ENCODE measurements around the gene POLG. TPM values are rescaled to one million over a fixed set of nuclear protein-coding genes. Genes with fewer than 3 reads are reported as not detected.

Gene POLG
- total and polyA plus RNA-seq, 2 of the 4 experiments (the other 2 are of a cell fraction): 19.9 to 30.6 TPM

DNA sequence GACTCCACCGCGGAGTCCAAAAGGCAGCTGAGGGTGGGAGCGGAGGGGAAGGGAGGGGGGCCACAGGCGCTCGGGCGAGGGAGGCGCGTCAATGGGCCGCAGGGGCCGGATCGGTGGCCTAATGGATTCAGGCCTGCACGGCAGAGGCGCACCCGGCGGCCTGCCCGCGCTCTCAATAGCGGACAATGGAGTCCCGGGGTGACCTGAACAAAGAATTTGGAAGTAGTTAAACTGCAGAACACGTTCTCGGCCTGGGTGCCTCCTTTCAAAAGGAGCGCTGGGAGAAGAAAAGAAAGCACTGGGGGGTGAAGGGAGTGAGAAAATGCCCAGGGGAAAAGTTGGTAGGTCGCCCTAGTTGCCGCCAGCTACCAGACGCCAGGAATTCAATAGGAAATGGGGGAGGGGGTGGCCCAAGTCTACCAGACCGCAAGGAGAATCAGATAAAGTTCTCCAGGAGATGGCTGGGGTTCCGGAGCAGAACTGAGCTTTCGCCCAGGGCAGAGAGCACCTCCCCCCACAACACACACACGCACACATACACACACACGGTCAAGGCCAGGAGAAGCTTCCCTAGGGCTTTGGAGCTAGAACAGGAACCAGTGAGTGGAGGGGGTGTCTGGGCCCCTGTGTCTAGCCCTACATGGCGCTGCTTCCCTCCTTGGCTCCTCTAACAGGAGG lies 25.8 kb upstream of the POLG start:
- intact Hi-C loops (cut with micrococcal nuclease) (no loop called here), in situ Hi-C loops (cut with MboI; ENCODE audit: low sequenced_read_pairs) (loop anchor here (5.0 kb wide), 1 partner anchor 72 kb away; no protein-coding TSS in a partner anchor), dilution Hi-C loops (cut with HindIII; ENCODE audit: low sequenced_read_pairs, unreplicated experiment) (no loop called here)
- no peak overlapping the region for H4K91ac ChIP-seq (ENCODE audit: insufficient read depth, low read depth, low read length)
- no peak overlapping the region for H2BK5ac ChIP-seq (ENCODE audit: low read depth, low read length, poor library complexity, severe bottlenecking)
- H2BK15ac ChIP-seq (ENCODE audit: low read depth, low read length): no peak overlapping the region
- WGBS, 2 experiments (ENCODE audit: extremely low coverage in 2 of 2, insufficient read length in 1 of 2): 3% methylated on average over 7 of the region's 31 CpGs; no CpG with 5 or more reads in 1 of the 2 experiments
- no peak overlapping the region for H2AK5ac ChIP-seq (ENCODE audit: low read depth, low read length)
- no peak overlapping the region for H3K18ac ChIP-seq (ENCODE audit: low read depth, low read length)
- no peak overlapping the region for H2BK20ac ChIP-seq (ENCODE audit: low read depth, low read length)
- no peak overlapping the region for H3K56ac ChIP-seq (ENCODE audit: extremely low read depth, insufficient read depth, low read length)
- peaks cover 85% of the 10 kb centered on the region for H3K27me3 ChIP-seq (ENCODE audit: control insufficient read depth, insufficient read depth, low read length)
- H3K27ac ChIP-seq (ENCODE audit: insufficient read depth, low read length): no peak overlapping the region
- H3K9me3 ChIP-seq (ENCODE audit: control insufficient read depth, insufficient read depth, low read length): no peaks in the 10 kb centered on the region
- no peak overlapping the region for H3K14ac ChIP-seq (replicated peaks; ENCODE audit: low read depth, low read length)
- no peaks in the 10 kb centered on the region for H3K9me1 ChIP-seq (ENCODE audit: insufficient read depth, low read length)
- DNase-seq (no peak), ATAC-seq (ENCODE audit: low read depth) (no peak)
- BruUV-seq (replicated peaks): no TSS peak
- H2BK120ac ChIP-seq (ENCODE audit: low read depth, low read length): no peak overlapping the region
- H4K5ac ChIP-seq (ENCODE audit: low read depth, low read length): no peak overlapping the region
- no peaks in the 10 kb centered on the region for H3K79me1 ChIP-seq (ENCODE audit: low read depth in 1 of 2, low read length in 2 of 2)
- no peak overlapping the region for H3K4ac ChIP-seq (ENCODE audit: low read depth, low read length)
- H3K4me3 ChIP-seq (ENCODE audit: insufficient read depth, low read depth, low read length): no peak overlapping the region
- no peaks in the 10 kb centered on the region for H3K36me3 ChIP-seq (ENCODE audit: control insufficient read depth, insufficient read depth, low read length)
- POLR2A ChIA-PET (ENCODE audit: unreplicated experiment): no interaction called here
- no peak overlapping the region for H3K4me2 ChIP-seq (ENCODE audit: low read depth, low read length)
- H3K23ac ChIP-seq (ENCODE audit: low read depth, low read length): no peak overlapping the region
- H4K20me1 ChIP-seq (ENCODE audit: insufficient read depth, low read length): peaks cover 2% of the 10 kb centered on the region; the same call in 1 of the 2 replicates
- H2AFZ ChIP-seq (replicated peaks; ENCODE audit: low read length, poor library complexity): no peak overlapping the region
- CTCF ChIA-PET: interaction anchor here (3.5 kb wide), 1 partner anchor 70 kb away, joined by 37 read pairs; no protein-coding TSS in a partner anchor
- no peak overlapping the region for H4K8ac ChIP-seq (ENCODE audit: low read depth in 2 of 2, low read length in 2 of 2)
- no peaks in the 10 kb centered on the region for H3K4me1 ChIP-seq (ENCODE audit: control insufficient read depth, insufficient read depth, low read length)
- H2AK9ac ChIP-seq (replicated peaks; ENCODE audit: low read depth, low read length, poor library complexity): no peak overlapping the region
- H3K9ac ChIP-seq (ENCODE audit: low read depth, low read length): no peak overlapping the region
- TF ChIP-seq POLR2A (IDR thresholded peaks at IDR 0.05; ENCODE audit: low read depth, low read length) (no peak), MXI1 (IDR thresholded peaks at IDR 0.05; ENCODE audit: borderline replicate concordance, low read depth, low read length) (no peak), BHLHE40 (IDR thresholded peaks at IDR 0.05; ENCODE audit: low read depth, low read length) (no peak), MAZ (IDR thresholded peaks at IDR 0.05; ENCODE audit: borderline replicate concordance, low read depth, low read length) (no peak), MAFK (IDR thresholded peaks at IDR 0.05; ENCODE audit: low read depth, low read length) (no peak), FOS (IDR thresholded peaks at IDR 0.05; ENCODE audit: low read depth, low read length) (no peak), CHD1 (IDR thresholded peaks at IDR 0.05; ENCODE audit: low read depth, low read length) (no peak), RAD21 (IDR thresholded peaks at IDR 0.05; ENCODE audit: low read length) (no peak), SMC3 (IDR thresholded peaks at IDR 0.05; ENCODE audit: low read depth, low read length) (no peak)
- TF ChIP-seq, protein P1, sequence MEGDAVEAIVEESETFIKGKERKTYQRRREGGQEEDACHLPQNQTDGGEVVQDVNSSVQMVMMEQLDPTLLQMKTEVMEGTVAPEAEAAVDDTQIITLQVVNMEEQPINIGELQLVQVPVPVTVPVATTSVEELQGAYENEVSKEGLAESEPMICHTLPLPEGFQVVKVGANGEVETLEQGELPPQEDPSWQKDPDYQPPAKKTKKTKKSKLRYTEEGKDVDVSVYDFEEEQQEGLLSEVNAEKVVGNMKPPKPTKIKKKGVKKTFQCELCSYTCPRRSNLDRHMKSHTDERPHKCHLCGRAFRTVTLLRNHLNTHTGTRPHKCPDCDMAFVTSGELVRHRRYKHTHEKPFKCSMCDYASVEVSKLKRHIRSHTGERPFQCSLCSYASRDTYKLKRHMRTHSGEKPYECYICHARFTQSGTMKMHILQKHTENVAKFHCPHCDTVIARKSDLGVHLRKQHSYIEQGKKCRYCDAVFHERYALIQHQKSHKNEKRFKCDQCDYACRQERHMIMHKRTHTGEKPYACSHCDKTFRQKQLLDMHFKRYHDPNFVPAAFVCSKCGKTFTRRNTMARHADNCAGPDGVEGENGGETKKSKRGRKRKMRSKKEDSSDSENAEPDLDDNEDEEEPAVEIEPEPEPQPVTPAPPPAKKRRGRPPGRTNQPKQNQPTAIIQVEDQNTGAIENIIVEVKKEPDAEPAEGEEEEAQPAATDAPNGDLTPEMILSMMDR (conservative IDR thresholded peaks at IDR 0.05; ENCODE audit: low read depth, low read length): no peak
- TF ChIP-seq, protein P2, sequence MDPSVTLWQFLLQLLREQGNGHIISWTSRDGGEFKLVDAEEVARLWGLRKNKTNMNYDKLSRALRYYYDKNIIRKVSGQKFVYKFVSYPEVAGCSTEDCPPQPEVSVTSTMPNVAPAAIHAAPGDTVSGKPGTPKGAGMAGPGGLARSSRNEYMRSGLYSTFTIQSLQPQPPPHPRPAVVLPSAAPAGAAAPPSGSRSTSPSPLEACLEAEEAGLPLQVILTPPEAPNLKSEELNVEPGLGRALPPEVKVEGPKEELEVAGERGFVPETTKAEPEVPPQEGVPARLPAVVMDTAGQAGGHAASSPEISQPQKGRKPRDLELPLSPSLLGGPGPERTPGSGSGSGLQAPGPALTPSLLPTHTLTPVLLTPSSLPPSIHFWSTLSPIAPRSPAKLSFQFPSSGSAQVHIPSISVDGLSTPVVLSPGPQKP (IDR thresholded peaks at IDR 0.05; ENCODE audit: borderline replicate concordance, low read depth, low read length): no peak
- TF ChIP-seq, protein P3, sequence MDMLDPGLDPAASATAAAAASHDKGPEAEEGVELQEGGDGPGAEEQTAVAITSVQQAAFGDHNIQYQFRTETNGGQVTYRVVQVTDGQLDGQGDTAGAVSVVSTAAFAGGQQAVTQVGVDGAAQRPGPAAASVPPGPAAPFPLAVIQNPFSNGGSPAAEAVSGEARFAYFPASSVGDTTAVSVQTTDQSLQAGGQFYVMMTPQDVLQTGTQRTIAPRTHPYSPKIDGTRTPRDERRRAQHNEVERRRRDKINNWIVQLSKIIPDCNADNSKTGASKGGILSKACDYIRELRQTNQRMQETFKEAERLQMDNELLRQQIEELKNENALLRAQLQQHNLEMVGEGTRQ (IDR thresholded peaks at IDR 0.05; ENCODE audit: low read depth, low read length): no peak

Data from IMR-90 (cell line).